Measurements from ENCODE around the gene CRTC1.

CRTC1 gene

GRCh38 chr19:18746401-18747325 lies 63.2 kb downstream of the CRTC1 start:
- Histone ChIP-seq H3K9me3 (ENCODE audit: control insufficient read depth, insufficient read depth, low read length) (no peaks in the 10 kb centered on the region), H3K36me3 (ENCODE audit: control insufficient read depth, insufficient read depth, low read length) (no peaks in the 10 kb centered on the region; the same call in 1 of the 2 replicates), H3K4me1 (ENCODE audit: control insufficient read depth, insufficient read depth, low read length) (peaks cover 3% of the 10 kb centered on the region), H3K27me3 (ENCODE audit: control insufficient read depth, insufficient read depth, low read length) (no peaks in the 10 kb centered on the region), H3K27ac (ENCODE audit: low read length) (no peak overlapping the region), H3K4me3 (ENCODE audit: low read length) (no peak overlapping the region)
- DNase-seq (ENCODE audit: low read depth, low spot score) = no peak
- WGBS (ENCODE audit: insufficient coverage, insufficient read length) = no CpG with 5 or more reads among the region's 29 CpGs

- Histone ChIP-seq H3K9me3 (ENCODE audit: control insufficient read depth, insufficient read depth, low read length) (no peaks in the 10 kb centered on the region), H3K4me3 (ENCODE audit: low read length) (no peak overlapping the region), H3K4me1 (ENCODE audit: control insufficient read depth, insufficient read depth, low read length) (peaks cover 3% of the 10 kb centered on the region), H3K36me3 (ENCODE audit: control insufficient read depth, insufficient read depth, low read length) (no peaks in the 10 kb centered on the region), H3K27ac (ENCODE audit: low read length) (no peak overlapping the region), H3K27me3 (ENCODE audit: control insufficient read depth, insufficient read depth, low read length) (no peaks in the 10 kb centered on the region)
- DNase-seq (ENCODE audit: low read depth, low spot score) = no peak
- WGBS (ENCODE audit: insufficient coverage, insufficient read length) = no CpG with 5 or more reads among the region's 23 CpGs
These were observed 66.1 kb downstream of the CRTC1 start for GRCh38 chr19:18749362-18750231.

- Histone ChIP-seq H3K27ac (ENCODE audit: low read length) (no peak overlapping the region), H3K27me3 (ENCODE audit: control insufficient read depth, insufficient read depth, low read length) (no peaks in the 10 kb centered on the region), H3K9me3 (ENCODE audit: control insufficient read depth, insufficient read depth, low read length) (no peaks in the 10 kb centered on the region), H3K4me3 (ENCODE audit: low read length) (no peak overlapping the region), H3K4me1 (ENCODE audit: control insufficient read depth, insufficient read depth, low read length) (peaks cover 3% of the 10 kb centered on the region), H3K36me3 (ENCODE audit: control insufficient read depth, insufficient read depth, low read length) (no peaks in the 10 kb centered on the region)
- no CpG with 5 or more reads among the region's 19 CpGs for WGBS (ENCODE audit: insufficient coverage, insufficient read length)
- no peak for DNase-seq (ENCODE audit: low read depth, low spot score)
These were observed 67.0 kb downstream of the CRTC1 start for GRCh38 chr19:18750295-18750970.

GRCh38 chr19:18751571-18751970 lies 68.1 kb downstream of the CRTC1 start:
- Histone ChIP-seq H3K4me1 (ENCODE audit: control insufficient read depth, insufficient read depth, low read length) (peaks cover 1% of the 10 kb centered on the region), H3K27ac (ENCODE audit: low read length) (no peak overlapping the region), H3K4me3 (ENCODE audit: low read length) (no peak overlapping the region), H3K36me3 (ENCODE audit: control insufficient read depth, insufficient read depth, low read length) (no peaks in the 10 kb centered on the region), H3K9me3 (ENCODE audit: control insufficient read depth, insufficient read depth, low read length) (no peaks in the 10 kb centered on the region), H3K27me3 (ENCODE audit: control insufficient read depth, insufficient read depth, low read length) (no peaks in the 10 kb centered on the region)
- WGBS (ENCODE audit: insufficient coverage, insufficient read length) = no CpG with 5 or more reads among the region's 10 CpGs
- DNase-seq (ENCODE audit: low read depth, low spot score) = no peak

GRCh38 chr19:18754501-18754900 lies 71.0 kb downstream of the CRTC1 start:
- H3K4me1 ChIP-seq (ENCODE audit: control insufficient read depth, insufficient read depth, low read length) = no peaks in the 10 kb centered on the region; the same call in 1 of the 2 replicates
- H3K9me3 ChIP-seq (ENCODE audit: control insufficient read depth, insufficient read depth, low read length) = no peaks in the 10 kb centered on the region
- WGBS (ENCODE audit: insufficient coverage, insufficient read length) = no CpG with 5 or more reads among the region's 4 CpGs
- H3K36me3 ChIP-seq (ENCODE audit: control insufficient read depth, insufficient read depth, low read length) = no peaks in the 10 kb centered on the region
- no peaks in the 10 kb centered on the region for H3K27me3 ChIP-seq (ENCODE audit: control insufficient read depth, insufficient read depth, low read length)
- H3K27ac ChIP-seq (ENCODE audit: low read length) = no peak overlapping the region
- DNase-seq (ENCODE audit: low read depth, low spot score) = no peak
- H3K4me3 ChIP-seq (ENCODE audit: low read length) = no peak overlapping the region

- no peak overlapping the region for H3K4me3 ChIP-seq (ENCODE audit: low read length)
- no peaks in the 10 kb centered on the region for H3K27me3 ChIP-seq (ENCODE audit: control insufficient read depth, insufficient read depth, low read length)
- no CpG with 5 or more reads among the region's 16 CpGs for WGBS (ENCODE audit: insufficient coverage, insufficient read length)
- no peaks in the 10 kb centered on the region; the same call in 1 of the 2 replicates for H3K4me1 ChIP-seq (ENCODE audit: control insufficient read depth, insufficient read depth, low read length)
- peaks cover 2% of the 10 kb centered on the region; the same call in 1 of the 2 replicates for H3K36me3 ChIP-seq (ENCODE audit: control insufficient read depth, insufficient read depth, low read length)
- no peak overlapping the region for H3K27ac ChIP-seq (ENCODE audit: low read length)
- H3K9me3 ChIP-seq (ENCODE audit: control insufficient read depth, insufficient read depth, low read length) = no peaks in the 10 kb centered on the region
- no peak for DNase-seq (ENCODE audit: low read depth, low spot score)
These were observed 73.4 kb downstream of the CRTC1 start for GRCh38 chr19:18756896-18757295.

- Histone ChIP-seq H3K27me3 (ENCODE audit: control insufficient read depth, insufficient read depth, low read length) (no peaks in the 10 kb centered on the region), H3K27ac (ENCODE audit: low read length) (no peak overlapping the region), H3K36me3 (ENCODE audit: control insufficient read depth, insufficient read depth, low read length) (peaks cover 2% of the 10 kb centered on the region; the same call in 1 of the 2 replicates), H3K4me3 (ENCODE audit: low read length) (no peak overlapping the region), H3K9me3 (ENCODE audit: control insufficient read depth, insufficient read depth, low read length) (no peaks in the 10 kb centered on the region), H3K4me1 (ENCODE audit: control insufficient read depth, insufficient read depth, low read length) (peaks cover 2% of the 10 kb centered on the region; the same call in 1 of the 2 replicates)
- WGBS (ENCODE audit: insufficient coverage, insufficient read length) = no CpG with 5 or more reads among the region's 19 CpGs
- no peak for DNase-seq (ENCODE audit: low read depth, low spot score)
These were observed 76.0 kb downstream of the CRTC1 start for GRCh38 chr19:18759304-18759994.

- DNase-seq (ENCODE audit: low read depth, low spot score) = no peak
- H3K4me3 ChIP-seq (ENCODE audit: low read length) = no peak overlapping the region
- no peaks in the 10 kb centered on the region for H3K9me3 ChIP-seq (ENCODE audit: control insufficient read depth, insufficient read depth, low read length)
- peaks cover 3% of the 10 kb centered on the region; the same call in 1 of the 2 replicates for H3K27me3 ChIP-seq (ENCODE audit: control insufficient read depth, insufficient read depth, low read length)
- H3K27ac ChIP-seq (ENCODE audit: low read length) = no peak overlapping the region
- peaks cover 2% of the 10 kb centered on the region; the same call in 1 of the 2 replicates for H3K4me1 ChIP-seq (ENCODE audit: control insufficient read depth, insufficient read depth, low read length)
- no CpG with 5 or more reads among the region's 22 CpGs for WGBS (ENCODE audit: insufficient coverage, insufficient read length)
- peaks cover 2% of the 10 kb centered on the region; the same call in 1 of the 2 replicates for H3K36me3 ChIP-seq (ENCODE audit: control insufficient read depth, insufficient read depth, low read length)
These were observed 76.5 kb downstream of the CRTC1 start for GRCh38 chr19:18759995-18760426.

GRCh38 chr19:18760440-18761383 lies 77.2 kb downstream of the CRTC1 start:
- WGBS (ENCODE audit: insufficient coverage, insufficient read length) = no CpG with 5 or more reads among the region's 27 CpGs
- no peak overlapping the region for H3K4me3 ChIP-seq (ENCODE audit: low read length)
- peaks cover 2% of the 10 kb centered on the region; the same call in 1 of the 2 replicates for H3K36me3 ChIP-seq (ENCODE audit: control insufficient read depth, insufficient read depth, low read length)
- peaks cover 3% of the 10 kb centered on the region; the same call in 1 of the 2 replicates for H3K27me3 ChIP-seq (ENCODE audit: control insufficient read depth, insufficient read depth, low read length)
- no peak for DNase-seq (ENCODE audit: low read depth, low spot score)
- H3K27ac ChIP-seq (ENCODE audit: low read length) = no peak overlapping the region
- no peaks in the 10 kb centered on the region for H3K9me3 ChIP-seq (ENCODE audit: control insufficient read depth, insufficient read depth, low read length)
- H3K4me1 ChIP-seq (ENCODE audit: control insufficient read depth, insufficient read depth, low read length) = peaks cover 2% of the 10 kb centered on the region; the same call in 1 of the 2 replicates

Data from iPS DF 6.9 (cell line).